Left hindlimb (tissue), 1 donor: ENCODE measurements around the gene NIN.
A peak's percentile ranks its signal among the peaks of the same experiment; 100 is the strongest.
"Not testable (repeated sequence)": the region's sequence is repeated elsewhere in the genome, so short reads cannot be mapped to it uniquely, and the experiment has no call there.

ENCODE experiments used
- DNase-seq: peaks from one replicate; pipeline ENCODE4 v3.0.0-alpha.2; 2018

The NIN gene

DNA sequence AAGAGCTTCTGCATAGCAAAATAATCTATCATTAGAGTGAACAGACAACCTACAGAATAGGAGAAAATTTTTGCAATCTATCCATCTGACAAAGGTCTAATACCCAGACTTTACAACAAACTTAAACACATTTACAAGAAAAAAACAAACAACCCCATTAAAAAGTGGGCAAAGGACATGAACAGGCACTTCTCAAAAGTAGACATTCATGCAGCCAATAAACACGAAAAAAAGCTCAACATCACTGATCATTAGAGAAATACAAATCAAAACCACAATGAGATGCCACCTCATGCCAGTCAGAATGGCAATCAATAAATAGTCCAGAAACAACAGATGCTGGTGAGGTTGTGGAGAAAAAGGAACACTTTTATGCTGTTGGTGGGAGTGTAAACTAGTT, 15.9 kb downstream of the NIN start:
- not testable (repeated sequence) for DNase-seq

DNA sequence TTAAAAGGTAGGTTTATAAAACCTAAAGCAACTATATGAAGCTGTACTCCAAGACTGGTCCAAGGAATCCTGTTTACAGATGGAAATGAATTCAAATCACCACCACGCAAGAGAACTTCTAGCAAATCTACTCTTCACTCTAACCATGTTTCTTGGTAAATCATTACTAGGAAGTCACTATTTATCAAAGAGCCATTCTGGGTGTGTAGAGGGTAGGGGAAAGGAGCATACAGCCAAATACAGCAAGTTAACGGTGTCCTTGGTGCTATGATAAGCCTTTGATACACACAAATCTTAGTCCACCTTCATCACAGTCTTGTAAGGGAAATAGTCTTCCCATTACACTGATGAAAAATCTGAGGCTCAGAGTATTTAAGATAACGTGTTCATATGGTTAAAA, 16.8 kb downstream of the NIN start:
- DNase-seq: no peak

DNA sequence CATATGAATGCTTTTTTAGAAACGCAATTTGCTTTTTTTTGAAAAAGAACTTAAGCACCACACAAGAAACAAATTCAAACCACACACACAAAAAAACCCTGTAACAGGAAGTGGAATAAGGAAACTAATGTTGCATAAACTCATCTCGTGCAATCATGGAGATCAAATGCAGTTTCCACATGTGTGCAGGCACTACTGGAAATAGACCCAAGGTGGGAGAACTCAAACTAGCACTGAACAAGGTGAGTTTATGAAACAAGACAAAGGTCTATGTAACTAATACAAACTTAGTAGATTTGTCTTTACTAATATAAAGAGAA, 17.5 kb downstream of the NIN start:
- DNase-seq: no peak

DNA sequence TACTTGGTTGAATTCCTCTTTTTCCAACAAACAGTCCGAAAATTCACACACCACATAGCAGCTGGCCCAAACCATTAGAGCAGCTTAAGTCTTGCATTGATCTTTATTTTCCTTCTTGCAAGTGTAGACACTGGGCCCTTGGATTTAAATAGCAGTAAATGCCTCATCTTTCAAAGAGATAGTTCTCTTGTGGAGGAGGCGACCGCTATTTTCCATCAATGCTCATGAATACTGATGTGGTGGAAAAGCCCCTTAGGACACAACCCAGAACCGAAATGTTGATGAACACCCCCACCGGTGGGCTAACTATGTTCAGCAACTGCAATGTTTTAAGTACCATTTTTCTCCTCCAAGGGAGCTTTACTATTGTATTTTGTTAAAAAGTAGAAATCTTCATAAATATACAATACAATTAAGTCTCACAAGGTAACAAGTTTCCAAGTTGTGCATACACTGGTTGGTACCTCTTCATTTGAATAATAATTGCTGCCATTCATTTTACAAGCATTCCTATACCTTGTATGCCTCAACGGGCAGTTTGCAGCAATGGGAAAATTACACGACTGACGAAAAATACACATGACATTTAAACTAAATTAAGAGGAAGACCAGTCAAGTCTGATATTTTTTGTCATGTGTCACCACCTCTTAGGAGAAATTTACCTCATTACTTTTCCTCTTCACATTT, 18.0 kb downstream of the NIN start:
- no peak for DNase-seq

DNA sequence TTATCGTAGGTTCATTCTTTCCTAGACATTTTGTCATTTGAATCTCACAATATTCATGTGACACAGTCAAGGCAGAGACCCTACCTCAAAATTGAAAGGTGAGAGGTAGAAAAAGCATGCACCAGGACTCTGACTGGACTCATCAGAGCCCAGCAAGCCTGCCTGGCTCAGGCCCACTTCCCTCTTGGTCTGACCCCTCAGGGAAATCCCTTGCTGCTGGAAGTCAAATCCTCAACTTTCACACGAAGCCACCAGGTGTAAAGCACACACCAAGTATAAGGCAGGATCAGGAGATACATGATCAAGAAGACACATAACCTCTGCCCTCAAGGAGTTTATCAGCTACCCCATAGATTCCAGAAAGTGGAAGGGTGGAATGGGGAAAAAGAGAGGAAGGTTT, 18.8 kb downstream of the NIN start:
- DNase-seq: no peak

DNA sequence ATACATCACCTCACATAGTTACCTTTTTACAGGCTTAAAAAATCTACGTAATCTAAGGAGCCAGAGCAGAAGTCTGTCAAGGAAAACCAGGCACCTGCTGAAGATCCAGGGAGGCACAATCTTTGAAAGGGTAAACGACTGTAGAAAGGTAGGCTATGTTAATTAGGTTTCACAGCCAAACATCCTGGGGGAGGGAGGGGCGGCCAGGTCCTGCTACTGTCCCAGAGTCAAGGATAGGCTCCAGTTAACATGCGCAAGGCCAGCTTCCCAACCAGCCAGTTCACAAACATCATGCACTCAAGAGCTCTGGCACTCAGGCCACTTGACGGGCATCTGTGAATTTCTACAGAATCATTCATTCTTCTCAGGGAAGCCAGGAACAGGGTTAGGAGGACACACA, 22.9 kb downstream of the NIN start:
- DNase-seq: no peak

DNA sequence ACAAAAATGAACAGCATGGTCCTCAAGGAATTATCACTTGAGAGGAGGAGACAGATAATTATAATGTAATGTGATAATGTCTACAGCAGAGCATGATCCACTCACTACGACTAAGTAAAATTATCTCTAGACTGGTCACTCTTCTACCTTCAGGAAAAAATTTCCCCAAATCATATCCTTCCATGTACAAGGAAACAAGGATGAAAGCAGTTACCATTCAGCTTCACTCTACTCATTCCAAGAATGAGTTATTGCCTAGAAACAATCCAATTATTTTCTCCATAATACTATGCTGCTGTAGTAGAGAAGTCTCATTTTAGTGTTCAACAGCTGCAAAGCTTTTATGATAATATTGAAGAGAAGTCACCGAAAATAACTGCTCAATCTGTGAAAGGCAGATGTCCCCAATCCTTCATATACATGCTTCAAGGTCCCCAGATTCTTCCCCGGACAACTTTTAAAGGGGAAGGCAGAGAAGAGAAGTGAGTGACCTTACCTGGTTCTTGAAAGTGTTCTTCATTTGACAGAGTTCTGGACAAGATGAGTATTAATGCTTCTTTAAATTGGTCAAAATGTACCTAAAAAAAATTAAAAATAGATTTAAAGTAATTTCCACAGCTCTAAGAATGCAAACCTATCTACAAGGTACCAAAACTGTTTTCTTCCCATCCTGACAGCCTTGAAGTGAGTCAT, 24.6 kb downstream of the NIN start:
- DNase-seq: no peak

DNA sequence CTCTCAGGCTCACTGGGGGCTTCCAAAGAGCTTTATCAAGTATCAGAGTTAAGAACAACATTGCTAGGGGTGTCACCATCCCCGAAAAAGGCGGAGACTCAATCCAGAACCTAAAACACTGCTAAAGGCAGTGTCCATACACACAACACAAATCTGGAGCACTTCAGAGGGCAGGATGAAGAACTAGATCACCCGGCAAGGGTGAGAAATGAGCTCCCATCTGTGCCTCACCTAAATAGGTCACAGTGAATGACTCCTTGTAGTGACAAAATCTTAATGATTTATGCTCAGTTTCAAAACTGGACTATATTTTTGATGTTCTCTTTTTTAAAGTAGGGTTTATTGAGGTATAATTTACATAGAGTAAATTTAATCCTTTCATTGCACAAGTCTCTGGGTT, 25.6 kb downstream of the NIN start:
- no peak for DNase-seq

DNA sequence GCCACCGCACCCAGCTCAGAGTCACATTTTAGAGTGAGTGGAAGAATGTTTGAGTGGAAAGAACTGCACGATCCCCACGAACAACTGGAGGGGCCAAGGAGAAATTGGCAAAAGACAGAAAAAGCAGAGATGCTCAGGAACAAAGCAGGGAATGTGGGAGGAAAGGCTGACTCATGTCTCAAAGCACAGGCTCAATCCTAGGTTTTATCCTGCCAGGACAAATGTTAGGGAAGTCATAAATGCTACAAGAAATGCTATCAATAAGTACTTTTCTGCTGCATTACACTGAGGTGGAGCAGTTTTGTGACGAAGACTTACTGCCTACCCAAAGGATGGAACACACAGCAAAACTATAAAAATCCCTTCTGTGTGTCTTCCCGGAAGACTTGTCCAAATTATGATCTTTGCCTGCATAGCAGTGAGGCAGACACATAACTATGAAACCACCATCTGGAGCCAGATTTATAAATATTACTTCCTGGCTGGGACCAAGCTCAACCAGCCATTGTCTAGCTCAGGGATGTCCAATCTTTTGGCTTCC, 26.7 kb downstream of the NIN start:
- DNase-seq: peak; percentile 54

DNA sequence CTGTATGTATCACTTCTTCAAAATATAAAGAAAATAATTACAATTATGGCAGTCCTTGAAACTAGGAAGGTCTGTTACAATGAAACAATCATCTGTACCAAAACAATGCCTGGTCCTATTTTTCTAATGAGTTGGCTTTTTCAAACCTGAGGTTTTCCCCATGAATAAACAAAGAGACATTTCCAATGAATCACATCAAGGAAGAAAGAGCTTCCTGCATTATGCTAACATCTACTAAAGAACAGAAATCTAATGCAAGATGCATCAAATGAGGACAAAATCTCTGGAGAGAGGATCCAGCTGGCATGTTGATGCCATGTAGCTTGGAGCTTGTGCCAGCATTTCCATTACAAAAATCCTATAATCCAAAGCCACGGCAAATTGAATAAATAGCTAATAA, 29.3 kb downstream of the NIN start:
- no peak for DNase-seq

DNA sequence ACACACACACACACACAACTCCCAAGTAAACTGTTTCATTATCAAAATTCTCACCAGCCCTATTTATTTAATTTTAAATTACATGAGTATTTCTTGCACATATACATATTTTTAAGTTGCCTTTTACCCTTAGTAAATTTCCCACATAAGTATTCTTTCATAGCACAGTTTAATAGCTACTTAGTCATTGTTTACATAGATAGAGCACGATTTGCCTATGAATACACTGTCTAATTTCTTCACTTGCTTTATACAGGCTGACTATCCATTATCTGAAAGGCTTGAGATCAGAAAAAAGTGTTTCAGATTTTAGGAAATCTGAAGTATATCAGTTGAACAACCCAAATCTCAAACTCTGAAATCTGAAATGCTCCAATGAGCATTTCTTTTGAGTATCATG, 30.9 kb downstream of the NIN start:
- DNase-seq: no peak

DNA sequence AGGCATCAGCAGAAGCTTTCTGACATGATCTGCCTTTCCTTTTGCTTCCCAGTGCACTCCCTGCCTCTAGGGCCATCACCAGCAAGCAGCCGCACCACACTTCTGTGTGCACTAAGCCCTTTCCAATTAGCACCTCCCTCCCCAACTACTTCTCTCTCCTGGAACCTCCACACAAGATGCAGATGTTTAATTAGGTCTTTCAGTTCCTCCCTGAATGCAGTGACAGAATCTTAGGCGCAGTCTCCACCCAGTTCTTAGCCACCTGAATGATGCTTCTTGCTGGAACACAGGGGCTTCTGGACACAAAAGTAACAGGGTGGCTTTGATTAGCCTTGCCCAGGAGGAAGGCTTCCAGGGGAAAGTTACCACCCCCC, 32.9 kb downstream of the NIN start:
- DNase-seq: no peak

DNA sequence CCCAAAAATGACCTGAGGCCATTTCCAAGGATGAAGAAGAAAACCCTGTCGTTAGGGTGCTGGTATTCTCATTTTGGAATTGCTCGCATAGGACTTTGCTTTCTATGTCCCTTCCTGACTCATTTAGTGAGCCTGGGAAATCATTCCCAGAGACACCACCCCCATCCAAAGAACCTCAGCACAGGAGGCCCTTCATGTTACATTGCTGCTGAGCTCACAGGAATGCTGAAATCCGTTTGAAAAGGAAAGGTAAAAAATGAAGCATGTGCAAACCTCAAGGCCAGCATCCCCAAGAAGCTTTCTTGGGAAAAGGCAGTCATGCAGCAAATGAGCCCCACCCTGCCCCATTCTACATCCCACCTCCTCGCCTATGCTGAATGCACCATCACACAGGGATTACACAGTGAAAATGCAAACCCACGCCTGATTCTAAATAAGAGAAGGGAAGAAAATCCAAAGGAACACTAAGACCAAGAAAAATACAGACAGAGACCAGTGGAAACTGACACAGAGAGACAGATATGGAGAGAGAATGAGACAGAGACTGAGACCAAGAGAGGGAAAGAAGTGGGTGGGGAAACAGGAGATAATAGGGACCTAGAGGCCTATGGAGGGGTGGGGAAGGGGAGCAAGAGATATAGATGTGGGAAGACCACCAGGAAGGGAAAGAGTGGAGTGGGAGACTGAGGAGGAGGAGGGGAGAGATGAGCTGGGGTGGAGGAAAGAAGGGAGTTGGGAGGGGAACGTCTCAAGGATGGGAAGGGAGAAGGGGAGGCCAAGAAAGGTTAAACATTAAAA, 33.5 kb downstream of the NIN start:
- DNase-seq: no peak

DNA sequence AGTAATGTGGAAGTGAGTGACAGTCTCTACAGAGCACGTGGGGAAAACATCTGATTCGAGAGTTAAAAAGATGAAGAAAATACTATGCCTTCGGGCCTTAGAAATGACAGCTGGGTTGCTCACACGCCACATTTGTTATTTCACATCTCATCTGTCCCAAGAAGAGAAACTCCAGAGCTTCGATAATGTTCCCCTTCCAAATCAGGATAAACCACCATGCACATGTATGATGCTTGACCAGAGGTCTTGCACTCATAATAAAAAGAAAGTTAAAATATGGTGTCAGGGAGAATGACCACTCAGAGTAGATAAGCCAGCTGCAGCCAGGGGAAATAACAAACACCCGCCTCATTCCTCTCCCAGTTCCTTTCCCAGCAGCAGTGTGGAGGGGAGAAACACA, 34.6 kb downstream of the NIN start:
- DNase-seq: no peak

DNA sequence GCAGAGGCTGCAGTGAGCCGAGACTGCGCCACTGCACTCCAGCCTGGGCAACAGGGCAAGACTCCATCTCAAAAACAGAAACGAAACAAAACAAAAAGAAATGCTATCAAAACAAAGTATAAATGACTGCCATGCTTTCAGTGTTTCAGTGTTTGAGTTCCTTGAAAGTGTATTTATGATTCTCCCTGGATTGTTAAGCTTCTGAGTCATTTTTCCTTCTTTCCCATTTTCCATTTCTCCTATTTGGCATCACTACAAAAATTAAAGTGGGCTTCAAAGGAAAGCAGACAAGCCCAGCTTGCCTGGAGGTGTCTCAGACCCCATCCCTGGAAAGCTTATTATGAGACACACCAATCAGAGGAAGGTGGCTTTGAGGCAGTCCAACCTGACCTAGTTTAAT, 35.1 kb downstream of the NIN start:
- no peak for DNase-seq

DNA sequence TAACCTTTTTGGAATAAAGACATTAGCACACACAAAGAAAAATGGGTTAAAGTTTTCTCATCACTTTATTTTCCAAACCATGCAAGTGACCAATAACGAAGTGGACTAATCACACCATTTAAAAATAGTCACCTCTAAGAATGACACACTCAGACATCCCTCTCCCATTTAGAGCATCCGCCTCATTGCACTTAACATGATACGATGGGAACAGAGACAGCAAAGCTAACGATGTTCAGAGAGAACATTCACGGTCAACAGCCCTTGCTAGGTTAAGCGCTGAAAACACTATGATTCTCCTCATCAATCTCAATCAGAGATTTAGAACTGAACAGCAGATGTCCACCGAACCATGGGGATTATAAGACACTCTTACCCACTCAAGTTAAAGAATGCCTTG, 35.8 kb downstream of the NIN start:
- DNase-seq: no peak

DNA sequence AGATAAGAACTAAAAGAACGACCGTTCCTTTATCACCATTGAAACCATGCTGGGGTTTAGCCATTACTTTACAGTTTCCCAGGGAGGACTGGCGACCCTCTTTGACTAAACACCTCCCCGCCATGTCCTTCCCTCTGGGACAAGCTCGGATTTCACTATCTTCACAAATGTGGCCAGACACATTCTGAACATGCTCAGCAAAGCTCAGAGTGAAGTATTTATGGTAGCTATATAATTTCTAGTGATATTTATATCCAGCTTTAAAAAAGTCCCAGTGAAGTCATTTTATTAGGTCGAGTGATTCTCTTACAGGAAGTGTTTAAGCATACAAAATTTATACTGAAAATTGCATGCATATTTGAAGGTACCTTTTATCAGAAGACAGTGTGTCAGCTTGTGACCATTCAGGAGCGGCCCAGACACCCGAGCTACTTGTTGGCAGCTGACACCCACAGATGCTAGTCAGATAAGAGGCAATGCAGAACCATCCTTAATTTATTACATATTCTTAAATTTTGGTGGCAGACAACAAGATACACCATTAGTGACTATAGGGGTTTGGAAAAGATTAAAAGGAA, 36.8 kb downstream of the NIN start:
- DNase-seq: no peak

DNA sequence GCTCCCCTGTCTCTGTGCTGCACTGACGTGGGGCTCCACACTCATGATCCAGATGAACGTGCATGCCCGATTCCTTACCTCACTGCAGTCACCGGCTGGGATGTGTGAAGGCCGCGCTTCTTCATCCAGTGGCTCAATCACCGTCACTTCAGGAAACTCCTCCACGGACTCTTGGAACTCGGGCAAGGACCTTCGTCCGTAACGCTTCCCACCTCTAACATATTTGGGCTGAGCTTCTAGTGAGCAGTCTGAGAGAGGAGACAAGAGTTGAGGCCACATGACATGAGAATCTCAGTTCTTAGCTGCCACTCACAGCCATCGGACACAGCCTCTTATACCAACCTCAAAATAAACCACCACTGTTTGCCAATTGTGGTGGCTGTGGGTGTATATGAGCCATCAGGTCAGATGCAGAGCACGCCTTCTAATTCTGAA, 38.3 kb downstream of the NIN start:
- DNase-seq: no peak

DNA sequence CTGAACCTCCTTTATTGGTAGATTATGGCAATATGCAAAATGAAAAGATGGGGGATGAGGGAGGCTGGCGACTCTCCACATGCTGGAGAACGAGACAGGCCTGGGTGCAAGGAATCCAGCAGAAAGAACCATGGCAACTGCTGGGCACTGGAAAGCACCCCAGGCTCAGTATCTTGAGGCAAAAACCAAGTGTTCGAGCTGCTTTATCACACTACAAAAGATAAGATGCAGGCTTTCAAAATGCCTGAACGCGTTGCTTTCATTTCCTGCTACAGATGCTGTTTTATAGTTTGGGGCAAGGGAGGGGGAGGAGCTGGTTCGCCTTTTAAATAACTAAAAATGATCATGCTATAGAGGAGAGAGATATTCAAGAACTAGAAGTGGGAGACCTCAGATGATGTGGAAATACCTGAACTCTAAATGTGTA, 38.9 kb downstream of the NIN start:
- no peak for DNase-seq

DNA sequence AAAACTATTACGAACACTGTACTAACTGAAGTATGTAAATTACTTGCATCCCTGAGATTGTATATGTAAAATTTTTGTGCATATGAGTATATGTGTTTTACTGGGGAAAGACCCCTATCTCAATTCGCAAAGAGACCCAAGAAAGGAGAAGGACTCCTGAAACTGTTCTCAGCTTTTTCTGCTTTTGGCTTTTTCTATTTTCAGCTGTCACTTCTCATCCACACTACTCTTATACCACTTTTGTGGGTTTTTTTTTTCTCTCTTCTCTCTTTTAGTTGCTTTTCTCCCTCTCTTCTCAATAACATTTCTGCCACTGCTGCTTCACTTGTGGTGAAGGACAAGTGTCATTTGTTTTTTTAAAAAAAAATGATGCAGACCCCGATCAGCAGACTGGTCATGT, 39.8 kb downstream of the NIN start:
- DNase-seq: no peak

DNA sequence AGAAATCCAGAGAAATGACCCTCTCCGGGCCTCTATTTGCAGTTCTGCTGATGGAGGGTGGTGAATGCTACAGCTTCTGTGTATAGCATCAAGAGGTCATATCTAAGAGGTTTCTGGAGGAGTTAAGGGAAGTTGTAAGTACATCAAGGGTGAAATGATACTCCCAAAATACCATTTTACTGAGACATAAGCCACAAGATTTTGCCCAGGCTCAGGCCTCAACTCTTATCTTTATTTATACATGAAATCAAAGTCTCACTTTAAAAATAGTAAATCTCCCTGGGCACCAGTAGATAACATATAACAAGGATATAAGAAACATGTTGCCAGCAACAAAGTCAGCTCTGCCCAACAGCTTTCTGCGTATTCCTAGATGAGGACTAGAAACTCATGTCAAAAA, 40.4 kb downstream of the NIN start:
- DNase-seq: no peak

DNA sequence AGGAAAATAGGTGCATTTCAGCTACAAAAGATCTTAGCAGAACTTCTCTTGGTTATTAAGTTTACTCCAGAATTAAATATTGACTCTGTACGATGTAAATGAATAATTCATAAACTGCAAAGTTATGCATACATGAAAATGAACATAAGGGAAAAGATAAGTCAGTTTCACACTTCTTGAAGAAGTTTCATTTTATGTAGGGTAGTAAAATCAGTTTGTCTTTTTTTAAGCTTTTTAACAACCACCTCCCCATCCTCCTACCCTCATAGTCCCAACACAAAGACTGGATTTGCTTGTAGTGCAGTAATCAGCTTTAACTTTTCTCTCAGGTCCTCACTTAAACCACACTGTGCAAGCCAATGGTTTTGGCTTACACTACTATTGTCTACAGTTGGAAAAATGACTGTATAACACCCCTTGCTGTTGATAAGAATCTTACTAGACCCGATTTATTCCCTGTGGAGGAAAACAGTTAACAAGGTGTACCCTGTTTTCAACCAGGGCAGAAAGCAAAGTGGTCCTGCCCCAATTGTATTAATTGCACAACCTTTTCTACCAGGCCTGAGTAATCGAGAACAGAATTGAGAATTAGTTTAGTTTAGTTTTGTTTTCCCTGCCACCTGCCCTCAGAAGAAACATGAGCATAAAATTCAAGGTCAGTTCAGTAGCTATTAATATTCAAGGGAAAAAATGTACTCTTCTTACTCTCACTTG, 44.1 kb downstream of the NIN start:
- DNase-seq: no peak

DNA sequence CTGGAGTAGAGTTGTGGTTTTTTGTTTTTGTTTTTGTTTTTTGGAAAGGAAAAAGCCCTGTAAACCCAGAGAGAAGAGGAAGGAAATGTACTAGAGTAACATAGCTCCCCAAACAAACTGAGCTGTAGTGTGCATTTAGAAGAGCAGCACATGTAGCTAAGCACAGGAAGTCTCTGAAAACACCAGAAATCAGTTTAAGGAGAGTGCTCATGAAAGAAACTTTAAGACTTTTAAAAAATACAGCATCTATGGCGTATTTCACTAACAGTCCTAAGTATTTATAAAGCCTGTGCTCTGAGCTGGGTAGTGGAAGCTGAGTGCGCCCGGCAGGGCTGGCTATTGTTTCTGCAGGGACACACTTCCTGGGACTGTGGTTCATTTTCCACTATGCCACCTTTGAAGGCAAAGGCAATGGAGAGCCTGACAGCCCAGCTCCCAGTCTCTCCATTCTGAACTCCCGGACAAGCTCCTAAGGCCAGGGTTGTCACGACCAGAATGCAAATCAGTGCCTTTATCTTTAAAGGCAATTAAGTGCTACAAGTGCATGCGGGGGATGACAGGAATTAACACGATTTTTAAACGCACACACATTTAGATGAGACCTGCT, 45.4 kb downstream of the NIN start:
- DNase-seq: no peak
